NT2/D1 (cell line): ENCODE results near the gene MCU.

Source experiments
- SUZ12 ChIP-seq: IDR thresholded peaks from 2 replicates; pipeline ENCODE4 v1.6.1; 2011; ENCODE audit not compliant: insufficient read length, insufficient read depth; ENCODE audit errors: extremely low read depth
- YY1 ChIP-seq: IDR thresholded peaks from 2 replicates; pipeline ENCODE4 v1.6.1; 2011; ENCODE audit not compliant: insufficient read length, insufficient read depth
- ZNF274 ChIP-seq: IDR thresholded peaks from 2 replicates; pipeline ENCODE4 v1.6.1; 2011; ENCODE audit warnings: mild to moderate bottlenecking, low read depth, low read length

DNA sequence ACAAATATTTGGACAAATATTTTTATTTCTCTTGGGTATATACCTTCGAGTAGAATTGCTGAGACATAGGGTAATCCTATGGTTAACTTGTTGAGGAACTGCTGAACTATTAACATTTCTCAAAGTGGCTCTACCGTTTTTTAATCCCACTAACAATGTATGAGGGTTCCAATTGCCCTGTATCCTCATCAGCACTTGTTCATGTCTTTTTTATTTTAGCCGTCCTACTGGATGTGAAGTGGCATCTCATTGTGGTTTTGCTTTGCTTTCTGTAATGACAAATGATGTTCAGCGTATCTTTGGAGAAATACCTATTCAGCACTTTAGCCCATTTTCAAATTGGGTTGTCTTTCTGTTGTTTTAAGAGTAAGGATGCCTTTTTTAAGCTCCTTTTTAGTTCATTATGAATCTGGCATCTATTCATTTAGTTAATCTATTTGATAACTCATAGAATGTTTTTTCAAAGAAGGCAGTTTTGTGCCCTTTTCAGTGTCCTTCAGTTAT is 40.0 kb downstream of the MCU start:
- TF ChIP-seq YY1 (no peak), ZNF274 (no peak), SUZ12 (no peak)
